Ishikawa (cell line): ENCODE data around the gene NEURL3.

Experiments used
- CEBPB ChIP-seq: IDR thresholded peaks from 2 replicates; pipeline ENCODE4 v1.6.1; 2012
- EGR1 ChIP-seq: IDR thresholded peaks from 2 replicates; pipeline ENCODE4 v1.6.1; 2012
- EP300 ChIP-seq: IDR thresholded peaks from 2 replicates; pipeline ENCODE4 v1.6.1; 2012; ENCODE audit warnings: borderline replicate concordance
- FOXM1 ChIP-seq: IDR thresholded peaks from 2 replicates; pipeline ENCODE4 v1.6.1; 2012; ENCODE audit warnings: low read depth, borderline replicate concordance
- REST ChIP-seq: IDR thresholded peaks from 2 replicates; pipeline ENCODE4 v1.6.1; 2012; ENCODE audit warnings: low read depth, mild to moderate bottlenecking
- TAF1 ChIP-seq: IDR thresholded peaks from 2 replicates; pipeline ENCODE4 v1.6.1; 2012; ENCODE audit warnings: low read depth, mild to moderate bottlenecking
- TCF12 ChIP-seq: IDR thresholded peaks from 2 replicates; pipeline ENCODE4 v1.6.1; 2012; ENCODE audit warnings: low read depth
- TEAD4 ChIP-seq: IDR thresholded peaks from 2 replicates; pipeline ENCODE4 v1.6.1; 2012
- USF1 ChIP-seq: IDR thresholded peaks from 2 replicates; pipeline ENCODE4 v1.6.1; 2012
- YY1 ChIP-seq: IDR thresholded peaks from 2 replicates; pipeline ENCODE4 v1.6.1; 2012; ENCODE audit warnings: low read depth

GRCh38 chr2:96512341-96512740, 7.2 kb upstream of the NEURL3 start:
- TF ChIP-seq EGR1 (no peak), TAF1 (no peak), TCF12 (no peak), REST (no peak), YY1 (no peak), EP300 (no peak), TEAD4 (no peak), FOXM1 (no peak), CEBPB (no peak), USF1 (no peak)
